NCI-H460 (cell line): ENCODE results near the gene LITAFD. TPM values are rescaled to one million over a fixed set of nuclear protein-coding genes. Genes with fewer than 3 reads are reported as not detected.
"Not testable (repeated sequence)": the region's sequence is repeated elsewhere in the genome, so short reads cannot be mapped to it uniquely, and the experiment has no call there.

ENCODE experiments used
- DNase-seq: peaks from one replicate; pipeline ENCODE4 v3.0.0-alpha.2; 2016; ENCODE audit warnings: low read depth; ENCODE audit errors: extremely low read depth
- total RNA-seq: library from RNA; depleted of rRNA; stranded (reverse); fragments of >200 nt; shearing (Covaris generic); gene quantifications from 2 replicates; pipeline ENCODE4 v1.2.3, GENCODE V29; 2014

The LITAFD gene
- total RNA-seq, 1 experiment from 2014 or later = 0.10 TPM

DNA sequence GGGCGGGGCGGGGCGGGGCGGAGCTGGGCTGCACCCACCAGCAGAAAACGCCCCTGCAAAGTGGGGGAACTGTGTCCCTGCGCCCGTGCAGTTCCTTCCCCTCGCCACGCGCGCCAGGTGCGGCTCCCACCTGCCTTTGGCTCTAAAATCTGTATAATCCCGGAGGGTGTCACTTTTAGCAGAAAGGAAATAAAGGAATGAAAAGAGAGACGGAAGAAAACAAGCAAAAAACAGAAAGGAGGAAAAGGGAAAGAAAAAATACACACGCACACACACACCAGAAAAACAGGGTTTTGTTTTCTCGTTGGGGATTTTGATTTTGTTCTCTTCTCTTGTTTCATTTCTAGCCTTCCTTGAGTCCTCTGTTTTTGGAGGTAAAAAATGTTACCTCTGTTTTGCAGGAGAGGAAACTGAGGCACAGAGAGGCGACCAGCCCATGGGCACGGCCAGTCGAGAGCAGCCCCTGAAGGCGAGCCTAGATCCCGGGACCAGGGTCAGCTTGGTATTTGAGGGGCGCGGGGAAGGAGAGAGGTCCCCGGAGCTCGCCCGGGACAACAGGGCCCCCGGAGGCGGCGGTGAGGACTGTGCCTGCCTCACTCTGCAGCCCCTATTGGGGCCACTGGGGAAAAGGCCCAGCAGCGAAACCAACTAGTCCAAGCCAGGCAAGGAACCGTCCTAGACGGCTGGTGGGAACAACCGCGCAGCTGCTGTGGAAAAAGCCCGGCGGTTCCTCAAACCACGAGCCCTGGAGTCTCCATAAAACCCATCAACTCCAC lies 12.8 kb upstream of the LITAFD start:
- DNase-seq = no peak

DNA sequence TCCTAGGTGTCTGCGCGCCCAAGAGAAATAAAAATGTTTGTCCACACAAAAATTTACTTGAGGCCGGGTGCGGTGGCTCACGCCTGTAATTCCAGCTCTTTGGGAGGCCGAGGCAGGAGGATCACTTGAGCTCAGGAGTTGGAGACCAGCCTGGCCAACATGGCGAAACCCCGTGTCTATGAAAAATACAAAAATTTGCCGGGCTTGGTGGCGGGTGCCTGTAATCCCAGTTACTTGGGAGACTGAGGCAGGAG lies 12.2 kb upstream of the LITAFD start:
- DNase-seq = not testable (repeated sequence)

DNA sequence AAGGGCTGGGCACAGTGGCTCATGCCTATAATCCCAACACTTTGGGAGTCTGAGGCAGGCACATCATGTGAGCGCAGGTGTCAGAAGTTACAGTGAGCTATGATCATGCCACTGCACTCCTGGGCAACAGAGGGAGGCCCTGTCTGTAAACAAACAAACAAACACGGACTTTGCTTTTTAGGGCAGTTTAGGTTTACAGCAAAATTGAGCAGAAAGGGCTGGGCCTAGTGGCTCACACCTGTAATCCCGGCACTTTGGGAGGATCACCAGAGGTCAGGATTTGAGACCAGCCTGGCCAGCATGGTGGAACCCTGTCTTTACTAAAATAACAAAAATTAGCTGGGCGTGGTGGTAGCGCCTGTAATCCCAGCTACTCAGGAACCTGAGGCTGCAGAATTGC lies 10.1 kb upstream of the LITAFD start:
- DNase-seq = no peak

DNA sequence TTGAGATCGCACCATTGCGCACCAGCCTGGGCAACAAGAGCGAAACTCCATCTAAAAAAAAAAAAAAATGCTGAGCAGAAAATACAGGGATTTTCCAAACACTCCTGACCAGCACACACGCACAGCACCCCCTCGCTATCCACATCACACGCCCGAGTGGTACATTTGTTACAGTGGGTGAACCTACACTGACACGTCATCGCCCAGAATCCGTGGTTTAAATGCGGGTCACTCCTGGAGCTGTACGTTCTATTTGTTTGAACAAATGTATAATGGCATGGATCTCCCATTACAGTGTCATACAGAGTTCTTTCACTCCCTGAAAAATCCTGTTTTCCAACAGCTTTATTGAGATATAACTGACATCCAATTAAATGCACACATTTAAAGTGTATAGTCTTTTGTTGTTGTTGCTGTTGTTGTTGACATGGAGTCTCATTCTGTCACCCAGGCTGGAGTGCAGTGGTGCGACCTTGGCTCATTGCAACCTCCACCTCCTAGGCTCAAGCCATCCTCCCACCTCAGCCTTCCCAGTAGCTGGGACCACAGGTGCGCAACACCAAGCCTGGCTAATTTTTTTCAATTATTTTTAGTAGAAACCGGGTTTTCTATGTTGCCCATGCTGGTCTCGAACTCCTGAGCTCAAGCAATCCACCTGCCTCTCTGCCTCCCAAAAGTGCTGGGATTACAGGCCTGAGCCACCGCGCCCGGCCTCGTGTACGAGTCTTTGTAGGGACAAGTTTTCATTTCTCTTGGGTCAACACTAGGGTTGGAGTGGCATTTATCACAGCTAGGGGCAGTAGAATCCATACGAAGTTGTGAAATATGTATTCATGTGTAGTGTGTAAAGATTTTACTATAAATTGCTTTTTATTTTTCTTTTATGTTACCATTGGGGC lies 8.9 kb upstream of the LITAFD start:
- DNase-seq = no peak

DNA sequence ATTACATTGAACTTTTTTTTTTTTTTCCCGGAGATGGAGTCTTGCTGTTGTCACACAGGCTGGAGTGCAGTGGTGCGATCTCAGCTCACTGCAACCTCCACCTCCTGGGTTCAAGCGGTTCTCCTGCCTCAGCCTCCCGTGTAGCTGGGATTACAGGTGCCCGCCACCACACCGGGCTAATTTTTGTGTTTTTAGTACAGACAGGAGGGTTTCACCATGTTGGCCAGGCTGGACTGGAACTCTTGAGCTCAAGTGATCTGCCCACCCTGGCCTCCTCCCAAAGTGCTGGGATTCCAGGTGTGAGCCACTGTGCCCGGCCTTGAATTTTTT lies 8.3 kb upstream of the LITAFD start:
- DNase-seq = not testable (repeated sequence)

DNA sequence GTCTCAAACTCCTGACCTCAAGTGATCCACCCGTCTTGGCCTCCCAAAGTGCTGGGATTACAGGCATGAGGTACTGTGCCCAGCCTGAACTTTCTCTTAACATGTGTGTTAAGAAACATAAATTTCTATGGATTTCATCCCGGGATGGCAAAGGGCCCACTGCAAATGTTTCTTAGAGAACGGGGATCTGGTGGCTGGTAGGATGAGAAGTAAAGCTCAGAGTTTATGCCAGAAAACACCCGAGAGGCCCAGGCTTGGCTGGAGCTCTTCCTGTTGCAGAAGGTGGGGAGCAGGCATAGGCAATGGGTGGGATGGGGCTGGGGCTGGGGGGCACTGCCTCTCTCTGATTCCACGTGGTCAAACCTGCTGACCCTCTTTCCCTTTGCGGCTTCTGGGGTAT lies 7.8 kb upstream of the LITAFD start:
- DNase-seq = no peak

DNA sequence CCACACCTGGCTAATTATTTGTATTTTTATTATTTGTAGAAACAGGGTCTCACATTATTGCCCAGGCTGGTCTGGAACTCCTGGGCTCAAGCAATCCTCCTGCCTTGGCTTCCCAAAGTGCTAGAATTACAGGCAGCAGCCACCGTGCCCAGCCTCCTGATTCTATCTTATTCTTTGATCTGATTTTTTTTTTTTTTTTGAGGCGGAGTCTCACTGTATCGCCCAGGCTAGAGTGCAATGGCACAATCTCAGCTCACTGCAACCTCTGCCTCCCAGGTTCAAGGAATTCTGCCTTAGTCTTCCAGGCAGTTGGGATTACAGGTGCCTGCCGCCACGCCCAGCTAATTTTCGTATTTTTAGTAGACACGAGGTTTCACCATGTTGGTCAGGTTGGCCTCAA lies 6.8 kb upstream of the LITAFD start:
- not testable (repeated sequence) for DNase-seq

DNA sequence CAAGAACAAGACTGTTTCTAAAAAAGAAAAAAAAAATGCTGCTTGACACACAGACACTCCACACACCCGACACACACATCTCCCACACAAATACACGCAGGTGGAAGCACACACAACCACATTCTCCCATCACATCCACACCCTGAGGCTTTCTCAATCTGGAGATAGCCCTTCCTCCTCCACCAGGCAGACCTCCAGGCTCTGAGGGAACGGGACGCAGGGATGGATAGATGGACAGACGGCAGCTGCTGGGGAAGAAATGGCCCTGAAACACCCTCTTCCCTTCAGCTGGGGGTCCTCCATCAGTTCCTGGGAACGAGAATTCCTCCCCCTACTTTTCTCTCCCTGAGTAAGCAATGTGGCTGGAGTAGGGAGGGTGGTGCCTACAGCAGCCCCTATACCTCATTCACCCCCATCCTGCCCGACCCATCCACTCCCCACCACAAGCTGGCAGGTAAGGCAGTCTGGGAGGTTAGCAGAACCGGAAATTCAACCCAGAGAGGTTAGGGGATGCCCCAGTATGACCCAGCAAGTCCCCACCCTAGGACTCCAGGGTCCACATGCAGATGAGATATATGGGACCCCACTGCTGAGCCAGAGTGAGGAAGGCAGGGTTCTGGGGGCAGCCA lies 4.1 kb upstream of the LITAFD start:
- no peak for DNase-seq

DNA sequence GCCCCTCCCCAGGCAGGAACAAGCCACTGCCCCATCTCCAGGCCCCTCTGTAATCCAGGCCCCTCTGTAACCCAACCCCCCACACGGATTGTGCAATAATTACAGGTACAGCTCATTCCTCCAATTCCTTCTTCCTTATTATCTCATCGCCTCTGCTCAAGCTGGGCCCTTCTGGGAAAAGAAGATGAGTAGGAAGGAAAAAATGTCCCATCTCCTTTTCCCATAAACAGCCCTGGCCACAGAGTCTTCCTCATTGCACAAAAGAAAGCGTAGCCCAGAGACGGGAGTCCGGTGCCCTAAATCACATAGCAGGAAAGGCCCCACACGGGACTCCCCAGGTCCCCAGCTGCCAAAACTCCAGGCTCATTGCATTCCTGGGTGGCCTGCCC lies 3.6 kb upstream of the LITAFD start:
- no peak for DNase-seq

DNA sequence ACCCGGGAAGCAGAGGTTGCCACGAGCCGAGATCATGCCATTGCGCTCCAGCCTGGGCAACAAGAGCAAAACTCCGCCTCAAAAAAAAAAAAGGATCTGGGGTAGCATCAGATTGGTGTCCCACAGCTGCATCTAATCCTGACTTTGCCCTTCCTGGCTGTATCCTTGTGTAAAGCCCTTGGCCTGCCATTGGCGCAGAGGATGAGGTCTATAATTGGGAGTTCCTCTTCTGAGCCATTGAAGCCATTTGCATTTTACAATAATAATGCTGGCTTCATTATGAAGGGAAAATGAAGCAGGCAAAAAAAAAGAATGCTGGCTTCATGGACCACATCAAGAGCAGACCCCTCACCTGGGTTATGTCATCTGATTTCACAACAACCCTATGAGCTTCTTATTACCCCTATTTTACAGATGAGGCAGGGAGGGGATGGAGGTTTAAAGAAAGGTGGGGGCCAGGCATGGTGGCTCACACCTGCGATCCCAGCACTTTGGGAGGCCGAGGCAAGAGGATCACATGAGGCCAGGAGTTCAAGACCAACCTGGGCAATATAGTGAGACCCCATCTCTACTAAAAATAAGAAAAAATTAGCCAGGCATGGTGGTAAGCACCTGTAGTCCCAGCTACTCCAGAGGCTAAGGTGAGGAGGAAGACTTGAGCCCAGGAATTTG lies 1.2 kb upstream of the LITAFD start:
- DNase-seq = no peak

DNA sequence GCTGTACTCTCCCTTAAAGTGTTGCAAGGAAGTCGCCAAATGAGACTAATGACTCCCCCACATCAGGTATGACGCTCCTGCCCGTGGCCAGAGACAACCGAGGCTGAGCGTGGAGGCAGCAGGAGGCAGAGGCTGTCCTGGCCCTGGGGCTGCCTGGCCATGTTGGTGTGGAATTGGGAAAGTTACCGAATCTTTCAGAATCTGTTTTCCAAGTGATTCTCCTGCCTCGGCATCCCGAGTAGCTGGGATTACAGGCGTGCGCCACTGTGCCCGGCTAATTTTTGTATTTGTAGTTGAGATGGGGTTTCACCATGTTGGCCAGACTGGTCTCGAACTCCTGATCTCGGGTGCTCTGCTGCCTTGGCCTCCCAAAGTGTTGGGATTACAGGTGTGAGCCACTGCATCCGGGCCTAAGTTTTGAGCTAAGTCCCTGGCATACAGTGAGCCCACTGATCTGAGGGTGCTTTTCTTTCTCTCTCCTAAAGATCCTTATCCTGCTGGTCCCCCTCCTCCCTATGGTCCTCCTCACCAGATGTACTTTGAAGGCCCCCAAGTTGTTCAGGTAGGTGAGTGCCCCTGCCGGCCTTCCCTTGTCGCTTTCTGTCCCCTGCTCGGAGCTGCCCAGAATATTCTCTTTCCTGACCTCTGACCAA lies 700 bp downstream of the LITAFD start:
- DNase-seq = no peak

DNA sequence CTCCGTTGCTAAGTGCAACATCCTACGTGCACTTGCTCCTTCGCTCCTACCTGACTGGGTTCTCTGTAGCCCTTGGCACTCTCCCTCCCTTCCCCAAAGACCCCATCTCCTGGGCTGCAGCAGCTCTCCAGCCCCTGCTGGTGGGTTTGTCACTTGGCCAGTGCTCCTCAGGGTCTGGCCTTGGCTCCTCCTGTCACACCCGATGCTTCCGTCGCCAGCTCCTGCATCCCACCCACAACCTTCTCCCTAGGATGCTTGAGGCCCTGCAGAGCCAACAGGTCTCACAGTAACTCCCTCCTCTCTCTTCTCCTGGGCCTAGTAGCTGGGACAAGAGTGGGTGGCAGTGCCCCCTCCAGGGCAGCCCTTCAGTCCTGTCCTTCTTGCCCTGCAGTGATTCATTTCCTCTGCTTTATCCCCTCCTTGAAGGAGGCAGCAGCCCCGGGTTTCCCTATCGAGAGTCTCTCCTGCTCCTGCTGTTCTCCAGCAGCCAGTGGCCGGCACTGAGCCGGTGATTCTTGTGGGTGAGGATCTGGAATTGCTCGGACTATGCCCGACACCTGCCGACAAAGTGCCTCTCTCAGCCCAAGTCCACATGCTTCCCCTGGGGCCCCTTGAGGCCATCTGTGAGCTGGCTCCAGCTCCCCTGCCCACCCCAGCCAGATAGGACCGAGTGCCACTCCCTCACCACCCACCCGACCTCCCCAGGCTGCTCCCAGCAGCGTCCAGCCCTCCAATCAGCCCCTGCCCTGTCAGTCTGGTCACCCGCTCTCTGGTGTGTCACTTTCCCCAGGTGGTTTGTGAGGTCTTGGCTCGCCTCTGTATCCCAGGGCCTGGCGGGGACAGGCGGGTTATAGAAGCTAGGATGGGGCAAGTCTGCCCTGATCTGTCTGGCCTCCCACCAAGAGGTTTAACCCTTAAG lies 3.8 kb downstream of the LITAFD start:
- no peak for DNase-seq

DNA sequence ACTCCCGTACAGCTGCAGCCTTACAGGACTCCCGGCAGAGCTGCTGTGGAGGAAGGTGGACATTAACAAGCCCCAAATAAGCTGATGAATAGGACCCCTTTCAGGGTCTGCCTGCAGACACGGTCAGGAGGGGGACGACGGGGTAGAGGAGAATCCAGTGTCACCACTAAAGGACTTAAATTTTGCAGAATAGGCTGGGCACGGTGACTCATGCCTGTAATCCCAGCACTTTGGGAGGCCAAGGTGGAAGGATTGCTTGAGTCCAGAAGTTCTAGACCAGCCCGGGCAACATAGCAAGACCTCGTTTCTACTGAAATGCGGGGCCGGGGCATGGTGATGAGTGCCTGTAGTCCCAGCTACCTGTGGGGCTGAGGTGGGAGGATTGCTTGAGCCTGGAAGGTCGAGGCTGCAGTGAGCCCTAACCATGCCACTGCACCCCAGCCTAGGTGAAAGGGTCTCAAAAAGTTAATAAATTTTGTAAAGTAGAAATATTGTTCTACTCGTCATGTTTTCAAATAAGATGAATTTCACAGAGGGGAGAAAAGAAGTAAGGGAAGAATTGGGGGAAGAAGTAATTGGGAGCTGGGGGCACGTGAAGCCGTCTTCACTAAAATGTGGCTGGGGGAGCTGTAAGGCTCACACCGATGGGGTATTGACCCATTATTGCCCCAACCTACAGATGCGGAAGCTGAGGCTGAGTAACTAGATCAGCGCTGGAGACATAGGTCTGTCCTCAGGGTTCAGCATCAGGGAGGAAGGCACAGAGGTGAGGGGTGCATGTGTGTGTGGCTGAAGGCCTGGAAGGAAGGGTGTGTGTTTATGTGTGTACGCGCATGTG lies 4.7 kb downstream of the LITAFD start:
- no peak for DNase-seq

DNA sequence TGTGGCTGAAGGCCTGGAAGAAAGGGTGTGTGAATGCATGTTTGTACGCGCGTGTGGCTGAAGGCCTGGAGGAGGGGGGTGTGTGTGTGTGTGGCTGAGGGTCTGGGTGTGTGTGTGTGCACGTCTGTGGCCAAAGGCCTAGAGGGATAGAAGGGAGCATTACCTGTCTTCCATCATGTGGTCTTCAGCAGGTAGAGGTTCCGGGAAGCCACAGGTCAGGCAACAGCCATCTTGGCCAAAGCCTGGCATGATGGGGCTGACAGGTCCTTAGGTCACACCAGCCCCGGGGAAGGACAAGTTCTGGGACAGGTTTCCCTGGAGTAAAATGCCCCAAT lies 5.2 kb downstream of the LITAFD start:
- DNase-seq = no peak

DNA sequence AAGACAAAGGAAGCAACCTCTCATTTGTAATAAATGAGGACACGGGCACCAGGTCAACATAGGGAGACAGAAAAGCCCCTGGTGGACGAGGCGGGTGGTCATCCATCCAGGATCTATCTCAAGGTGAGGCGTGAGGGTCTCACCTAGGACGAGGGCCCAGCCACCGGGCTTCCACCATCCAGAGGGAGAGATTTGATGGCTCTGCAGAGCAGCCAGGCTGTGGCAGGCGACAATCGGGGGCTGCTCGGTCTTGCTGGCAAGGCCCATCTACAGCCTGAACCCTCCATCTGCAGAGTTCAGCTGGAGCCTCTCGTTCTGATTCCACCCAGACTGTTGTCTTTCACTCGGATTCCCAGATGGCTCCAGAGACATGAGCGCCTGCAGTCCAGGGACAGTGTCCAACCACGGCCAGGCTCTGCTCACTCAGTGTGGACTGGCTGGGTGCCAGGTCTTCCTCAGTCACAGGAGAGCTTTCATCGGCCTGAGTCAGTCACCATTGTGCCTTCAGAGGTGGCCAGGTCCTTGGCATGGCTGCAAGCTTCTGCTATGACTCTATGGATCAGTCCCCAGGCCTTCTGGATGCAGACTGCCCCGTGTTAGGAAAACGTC lies 5.9 kb downstream of the LITAFD start:
- no peak for DNase-seq

DNA sequence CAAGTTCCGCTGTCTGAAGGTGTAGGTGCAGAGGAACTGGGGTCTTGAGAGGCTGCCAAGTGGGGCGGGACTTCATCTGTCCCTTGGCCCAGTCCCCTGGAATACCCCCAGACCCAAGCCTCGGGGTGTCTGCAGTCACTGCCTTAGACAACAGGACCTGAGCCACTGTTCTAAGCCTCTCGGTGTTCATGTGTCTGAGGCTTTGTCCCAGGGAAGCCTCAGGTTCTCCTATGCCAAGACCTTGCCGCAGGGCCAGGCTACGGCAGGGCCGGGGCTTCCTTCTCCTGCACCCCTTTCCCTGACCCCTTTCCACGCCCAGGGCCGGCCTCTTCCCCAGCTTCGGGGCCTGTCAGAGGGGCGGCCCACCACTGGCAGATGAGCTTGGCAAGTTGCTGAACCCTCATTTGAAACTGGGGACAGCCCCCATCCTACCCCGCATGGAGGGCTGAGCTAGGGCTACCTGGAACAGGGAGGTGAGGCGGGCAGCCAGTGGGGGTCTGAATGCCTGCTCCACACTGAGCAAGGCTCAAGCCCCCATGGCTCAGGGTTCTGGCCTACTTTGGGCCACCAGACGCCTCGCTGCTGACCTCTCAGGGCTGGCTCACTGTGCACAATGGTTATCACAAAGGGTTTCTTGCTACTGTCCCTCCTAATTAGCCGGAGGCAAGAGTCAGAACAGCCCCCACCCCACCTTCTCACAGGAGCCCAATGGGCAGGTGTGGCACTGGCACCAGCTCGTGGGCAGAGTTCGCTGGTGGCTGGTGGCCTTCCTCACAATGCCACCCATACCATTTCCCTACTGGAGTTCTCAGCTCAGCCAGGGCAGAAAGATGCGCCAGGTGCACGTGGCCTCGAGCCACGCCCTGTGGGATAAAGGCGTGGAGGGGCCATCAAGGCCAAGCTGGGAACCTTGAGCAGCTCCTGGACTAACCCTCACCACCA lies 7.1 kb downstream of the LITAFD start:
- no peak for DNase-seq

DNA sequence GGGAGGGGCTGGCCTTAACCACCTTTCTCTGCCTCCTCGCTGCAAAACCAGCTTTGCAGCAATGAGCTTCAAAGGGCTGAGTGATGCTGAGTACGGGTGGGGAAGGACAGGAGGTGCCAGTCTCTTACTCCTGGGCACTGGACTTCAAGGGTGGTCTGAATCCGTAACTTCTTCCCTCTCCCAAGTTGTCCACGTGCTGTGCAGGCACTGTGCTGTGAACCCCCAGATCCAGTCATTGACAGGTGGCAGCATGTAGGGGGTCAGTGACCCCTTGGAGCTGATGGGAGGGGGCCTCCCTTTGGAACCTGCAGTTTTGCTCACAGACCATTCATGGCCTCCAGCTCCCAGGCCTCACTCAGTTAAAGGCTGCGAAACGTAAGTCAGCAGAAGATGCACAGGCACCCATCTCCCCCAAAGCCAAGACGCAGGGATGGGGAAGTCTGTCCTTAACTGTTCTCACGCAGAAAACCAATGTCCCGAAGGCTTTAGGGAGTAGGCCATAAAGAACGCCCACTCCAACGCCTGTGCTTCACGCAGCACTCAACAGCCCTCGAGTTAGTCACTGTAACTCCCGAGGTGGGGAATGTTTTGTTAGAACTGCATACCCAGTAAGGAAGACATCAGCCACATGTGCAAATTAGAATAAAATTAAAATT lies 7.9 kb downstream of the LITAFD start:
- no peak for DNase-seq
